CD14-positive monocyte (primary cell): ENCODE results near the gene NLN. TPM values are rescaled to one million over a fixed set of nuclear protein-coding genes. Genes with fewer than 3 reads are reported as not detected.

ENCODE experiments used
- DNase-seq, 3 donors: peaks; one replicate each; pipeline ENCODE4 v3.0.0-alpha.2; 2011 to 2022
- H2AFZ ChIP-seq: 2 replicates; pipeline ENCODE4 v1.6.0; 2012; ENCODE audit warnings: mild to moderate bottlenecking, low read depth, low read length, inconsistent platforms; ENCODE audit not compliant: insufficient read depth, poor library complexity, severe bottlenecking
- H3K27ac ChIP-seq, 2 donors: 1 replicate in 1 of 2; 2 replicates in 1 of 2; pipeline ENCODE4 v1.5.1; 2012 to 2013; ENCODE audit warnings: low read length in 2 of 2, control low read depth in 1 of 2, inconsistent platforms in 1 of 2, low read depth in 1 of 2, mild to moderate bottlenecking in 1 of 2
- H3K27me3 ChIP-seq, 2 donors: one replicate each; pipeline versions ENCODE4 v1.6.0 to v1.6.1; 2011 to 2013; ENCODE audit warnings: low read length in 2 of 2; ENCODE audit not compliant: control insufficient read depth in 2 of 2, insufficient read depth in 2 of 2
- H3K36me3 ChIP-seq, 2 donors: replicated peaks in 1 of 2; 1 replicate in 1 of 2; 2 replicates in 1 of 2; pipeline versions ENCODE4 v1.5.1 to v1.6.1; 2012 to 2013; ENCODE audit warnings: low read length in 2 of 2, control low read depth in 1 of 2, inconsistent platforms in 1 of 2, mild to moderate bottlenecking in 1 of 2; ENCODE audit not compliant: insufficient read depth in 2 of 2, control insufficient read depth in 1 of 2
- H3K4me1 ChIP-seq, 2 donors: 1 replicate in 1 of 2; 2 replicates in 1 of 2; pipeline versions ENCODE4 v1.5.1 to v1.6.1; 2012 to 2013; ENCODE audit warnings: low read length in 2 of 2, control low read depth in 1 of 2, inconsistent platforms in 1 of 2, mild to moderate bottlenecking in 1 of 2, moderate library complexity in 1 of 2; ENCODE audit not compliant: insufficient read depth in 2 of 2, control insufficient read depth in 1 of 2
- H3K4me2 ChIP-seq: replicated peaks from 2 replicates; pipeline ENCODE3; 2012; ENCODE audit warnings: low read length, moderate library complexity, mild to moderate bottlenecking; ENCODE audit not compliant: poor library complexity, severe bottlenecking; ENCODE audit errors: extremely low read depth
- H3K4me3 ChIP-seq, 3 experiments: fragments of 200-600 bp in 1 of 3; sonication (generic) in 1 of 3; replicated peaks in 1 of 3; 1 replicate in 2 of 3; 2 replicates in 1 of 3; pipeline ENCODE4 v1.5.1; 2011 to 2013; ENCODE audit warnings: low read length in 3 of 3, mild to moderate bottlenecking in 3 of 3, control low read depth in 2 of 3, low read depth in 2 of 3, inconsistent platforms in 1 of 3, moderate library complexity in 1 of 3
- H3K79me2 ChIP-seq: 2 replicates; pipeline ENCODE4 v1.6.0; 2012; ENCODE audit warnings: mild to moderate bottlenecking, control low read depth, inconsistent platforms, low read length, moderate library complexity; ENCODE audit not compliant: insufficient read depth
- H3K9ac ChIP-seq: 2 replicates; pipeline ENCODE4 v1.6.0; 2017; ENCODE audit warnings: low read length, mild to moderate bottlenecking; ENCODE audit not compliant: insufficient read depth, poor library complexity, severe bottlenecking
- H3K9me3 ChIP-seq, 2 donors: replicated peaks in 1 of 2; 1 replicate in 1 of 2; 2 replicates in 1 of 2; pipeline versions ENCODE4 v1.5.1 to v1.6.1; 2012 to 2013; ENCODE audit warnings: low read length in 2 of 2, control low read depth in 1 of 2; ENCODE audit not compliant: control insufficient read depth in 1 of 2, insufficient read depth in 1 of 2
- H4K20me1 ChIP-seq: 2 replicates; pipeline ENCODE4 v1.6.0; 2012; ENCODE audit warnings: mild to moderate bottlenecking, low read length, control low read depth, moderate library complexity; ENCODE audit not compliant: insufficient read depth
- H3K27ac Mint-ChIP-seq, 7 donors: one replicate each; pipeline ENCODE4 v1.8.0; 2020; ENCODE audit warnings: mild to moderate bottlenecking in 7 of 7, mixed read lengths in 7 of 7, moderate library complexity in 6 of 7, inconsistent platforms in 2 of 7
- H3K27me3 Mint-ChIP-seq, 3 donors: one replicate each; pipeline ENCODE4 v1.8.0; 2021 to 2022; ENCODE audit warnings: low read depth in 3 of 3, mild to moderate bottlenecking in 3 of 3, mixed read lengths in 3 of 3, moderate library complexity in 3 of 3, inconsistent platforms in 1 of 3
- H3K36me3 Mint-ChIP-seq, 2 donors: one replicate each; pipeline ENCODE4 v1.8.0; 2020; ENCODE audit warnings: mixed read lengths in 2 of 2, inconsistent platforms in 1 of 2, mild to moderate bottlenecking in 1 of 2
- H3K4me1 Mint-ChIP-seq: one replicate; pipeline ENCODE4 v1.8.0; 2020; ENCODE audit warnings: mild to moderate bottlenecking, mixed read lengths
- H3K4me3 Mint-ChIP-seq, 2 donors: one replicate each; pipeline ENCODE4 v1.8.0; 2020; ENCODE audit warnings: mild to moderate bottlenecking in 2 of 2, mixed read lengths in 2 of 2, moderate library complexity in 1 of 2
- H3K9me3 Mint-ChIP-seq, 7 donors: one replicate each; pipeline ENCODE4 v1.8.0; 2020 to 2022; ENCODE audit warnings: mixed read lengths in 7 of 7, mild to moderate bottlenecking in 6 of 7, moderate library complexity in 6 of 7, inconsistent platforms in 2 of 7
- CTCF ChIP-seq: fragments of 200-600 bp; IDR thresholded peaks from one replicate; pipeline ENCODE4 v1.8.0; 2022; ENCODE audit warnings: antibody characterized with exemption, mild to moderate bottlenecking
- WGBS: methylation state at CpG from one replicate; pipeline ENCODE4 v1.1.5; 2013; ENCODE audit warnings: missing lambda C conversion rate; ENCODE audit not compliant: insufficient coverage; 5-methylcytosine and 5-hydroxymethylcytosine counted together
- intact Hi-C, 2 donors: fragments of 100-400 bp; cut with micrococcal nuclease; formaldehyde crosslinking; loops; one replicate each; pipeline versions ENCODE4 v1.15.0 to v1.15.1; 2023
- polyA plus RNA-seq, 3 donors: library from polyadenylated mRNA; depleted of rRNA in 1 of 3; unstranded in 2 of 3; stranded (reverse) in 1 of 3; fragments of 300-500 nt in 2 of 3; fragments of >200 nt in 1 of 3; fragmentation: Illumina TruSeq in 2 of 3; gene quantifications; 1 replicate in 2 of 3; 2 replicates in 1 of 3; pipeline ENCODE4 v1.2.3, GENCODE V29; 2012 to 2021

Gene NLN
- polyA plus RNA-seq, 3 donors = 8.7 to 39.2 (median 17.7) TPM

- H3K27me3 ChIP-seq = no peaks in the 10 kb centered on the region
- H3K4me2 ChIP-seq = no peak overlapping the region
- H3K4me3 ChIP-seq = no peak overlapping the region
- H3K4me1 Mint-ChIP-seq = no peaks in the 10 kb centered on the region
- intact Hi-C loops = no loop called here
- peaks cover 30% of the 10 kb centered on the region for H4K20me1 ChIP-seq
- H2AFZ ChIP-seq = no peak overlapping the region
- H3K9me3 ChIP-seq = peaks cover 0 to 3% of the 10 kb centered on the region in 2 donors
- no peaks in the 10 kb centered on the region for H3K27me3 Mint-ChIP-seq
- DNase-seq = no peak
- H3K27ac Mint-ChIP-seq = no peak overlapping the region
- no peaks in the 10 kb centered on the region for H3K36me3 ChIP-seq
- WGBS = 100% methylated on average over 1 of the region's 5 CpGs
- no peak for TF ChIP-seq CTCF
- H3K27ac ChIP-seq = no peak overlapping the region
- peaks cover 5% of the 10 kb centered on the region for H3K79me2 ChIP-seq
- H3K9ac ChIP-seq = no peak overlapping the region
- H3K4me3 Mint-ChIP-seq = no peak overlapping the region
- peaks cover 13 to 19% of the 10 kb centered on the region in 2 donors for H3K36me3 Mint-ChIP-seq
- no peaks in the 10 kb centered on the region for H3K4me1 ChIP-seq
- peaks cover 0 to 8% (median 0%) of the 10 kb centered on the region in 7 donors for H3K9me3 Mint-ChIP-seq
These were observed 28.0 kb downstream of the NLN start for GRCh38 chr5:65749956-65750355.

- Histone ChIP-seq H3K79me2 (peaks cover 8% of the 10 kb centered on the region), H3K9me3 (peaks cover 0 to 3% of the 10 kb centered on the region in 2 donors), H3K9ac (no peak overlapping the region), H4K20me1 (peaks cover 30% of the 10 kb centered on the region), H3K27me3 (no peaks in the 10 kb centered on the region), H3K27ac (no peak overlapping the region), H3K4me3 (no peak overlapping the region), H2AFZ (no peak overlapping the region), H3K36me3 (no peaks in the 10 kb centered on the region), H3K4me1 (no peaks in the 10 kb centered on the region), H3K4me2 (no peak overlapping the region)
- DNase-seq = no peak
- H3K36me3 Mint-ChIP-seq = peaks cover 11 to 17% of the 10 kb centered on the region in 2 donors
- intact Hi-C loops = no loop called here
- H3K4me1 Mint-ChIP-seq = no peaks in the 10 kb centered on the region
- H3K27me3 Mint-ChIP-seq = no peaks in the 10 kb centered on the region
- H3K27ac Mint-ChIP-seq = peak overlapping the region in 1 of 7 donors; percentile 17
- WGBS = no CpG with 5 or more reads among the region's 2 CpGs
- peaks cover 0 to 8% (median 0%) of the 10 kb centered on the region in 7 donors for H3K9me3 Mint-ChIP-seq
- H3K4me3 Mint-ChIP-seq = no peak overlapping the region
- TF ChIP-seq CTCF = no peak
These were observed 28.9 kb downstream of the NLN start for GRCh38 chr5:65750938-65751337.
